ENCODE results near the gene PDE1A.

GRCh38 chr2:182179176-182179575, 247.7 kb downstream of the PDE1A start:
- TF ChIP-seq, protein P1, sequence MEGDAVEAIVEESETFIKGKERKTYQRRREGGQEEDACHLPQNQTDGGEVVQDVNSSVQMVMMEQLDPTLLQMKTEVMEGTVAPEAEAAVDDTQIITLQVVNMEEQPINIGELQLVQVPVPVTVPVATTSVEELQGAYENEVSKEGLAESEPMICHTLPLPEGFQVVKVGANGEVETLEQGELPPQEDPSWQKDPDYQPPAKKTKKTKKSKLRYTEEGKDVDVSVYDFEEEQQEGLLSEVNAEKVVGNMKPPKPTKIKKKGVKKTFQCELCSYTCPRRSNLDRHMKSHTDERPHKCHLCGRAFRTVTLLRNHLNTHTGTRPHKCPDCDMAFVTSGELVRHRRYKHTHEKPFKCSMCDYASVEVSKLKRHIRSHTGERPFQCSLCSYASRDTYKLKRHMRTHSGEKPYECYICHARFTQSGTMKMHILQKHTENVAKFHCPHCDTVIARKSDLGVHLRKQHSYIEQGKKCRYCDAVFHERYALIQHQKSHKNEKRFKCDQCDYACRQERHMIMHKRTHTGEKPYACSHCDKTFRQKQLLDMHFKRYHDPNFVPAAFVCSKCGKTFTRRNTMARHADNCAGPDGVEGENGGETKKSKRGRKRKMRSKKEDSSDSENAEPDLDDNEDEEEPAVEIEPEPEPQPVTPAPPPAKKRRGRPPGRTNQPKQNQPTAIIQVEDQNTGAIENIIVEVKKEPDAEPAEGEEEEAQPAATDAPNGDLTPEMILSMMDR (IDR thresholded peaks at IDR 0.05; ENCODE audit: low read depth, low read length, missing input control), result no peak
- no peak for TF ChIP-seq SP1 (IDR thresholded peaks at IDR 0.05)
